Amygdala (tissue), 56 donors: Measurements from ENCODE around the gene EDIL3.
A peak's percentile ranks its signal among the peaks of the same experiment; 100 is the strongest.
"Not testable (repeated sequence)": the region's sequence is repeated elsewhere in the genome, so short reads cannot be mapped to it uniquely, and the experiment has no call there.

Experiments
- DNase-seq, 56 donors: peaks; one replicate each; lab custom pipeline; 2025; lab: John Stamatoyannopoulos, UW

EDIL3 gene

DNA sequence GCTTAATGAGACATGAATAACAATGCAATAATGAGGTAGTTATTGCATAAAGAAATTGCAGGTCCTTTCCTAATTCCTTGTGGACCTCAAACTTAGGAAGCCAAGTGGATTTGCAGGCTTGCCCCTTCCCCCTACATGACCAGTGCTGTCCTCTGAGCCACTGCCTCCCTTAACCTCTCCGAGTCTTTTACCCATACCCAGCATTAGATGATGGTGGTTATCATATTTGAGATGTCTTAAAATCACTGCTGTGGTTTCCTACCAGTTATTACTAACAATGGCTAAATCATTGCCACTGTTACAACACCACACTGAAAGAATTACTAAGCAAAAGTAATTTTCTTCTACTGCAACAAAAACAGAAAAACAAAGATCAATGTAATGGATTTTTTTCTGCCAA, 170.8 kb downstream of the EDIL3 start:
- DNase-seq: no peak

DNA sequence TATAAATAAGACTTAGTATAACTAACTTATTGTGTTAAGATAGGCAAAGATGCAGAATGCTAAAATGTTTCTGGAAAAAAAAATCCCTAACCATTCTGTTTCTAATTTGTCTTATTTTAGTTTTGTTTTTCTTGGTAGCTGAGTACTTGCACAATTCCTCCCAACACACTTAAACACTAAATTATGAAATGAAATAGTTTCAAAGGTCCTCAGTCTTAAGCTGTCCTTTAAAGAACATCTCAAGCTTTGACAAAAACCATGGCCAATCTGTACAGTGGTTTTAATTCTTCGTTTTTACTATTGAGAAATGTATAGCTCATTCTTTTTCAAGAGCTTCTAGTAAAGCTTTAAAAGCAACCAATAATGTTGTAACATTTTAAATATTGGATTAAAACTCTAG, 171.5 kb downstream of the EDIL3 start:
- DNase-seq: no peak

DNA sequence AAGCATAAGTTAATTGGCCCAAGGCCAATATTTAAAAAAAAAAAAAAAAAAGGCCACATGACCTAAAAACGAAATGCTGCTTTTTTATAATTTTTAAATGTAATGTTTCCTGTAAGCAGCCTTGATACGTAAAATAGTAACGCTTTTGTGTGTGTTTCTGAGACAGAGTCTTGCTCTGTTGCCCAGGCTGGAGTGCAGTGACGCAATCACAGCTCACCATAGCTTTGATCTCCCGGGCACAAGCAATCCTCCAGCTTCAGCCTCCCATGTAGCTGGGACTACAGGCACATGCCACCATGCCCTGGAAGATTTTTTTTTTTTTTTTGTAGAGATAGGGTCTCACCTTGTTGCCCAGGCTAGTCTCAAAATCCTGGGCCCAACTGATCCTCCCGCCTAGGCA, 179.9 kb downstream of the EDIL3 start:
- DNase-seq: no peak

DNA sequence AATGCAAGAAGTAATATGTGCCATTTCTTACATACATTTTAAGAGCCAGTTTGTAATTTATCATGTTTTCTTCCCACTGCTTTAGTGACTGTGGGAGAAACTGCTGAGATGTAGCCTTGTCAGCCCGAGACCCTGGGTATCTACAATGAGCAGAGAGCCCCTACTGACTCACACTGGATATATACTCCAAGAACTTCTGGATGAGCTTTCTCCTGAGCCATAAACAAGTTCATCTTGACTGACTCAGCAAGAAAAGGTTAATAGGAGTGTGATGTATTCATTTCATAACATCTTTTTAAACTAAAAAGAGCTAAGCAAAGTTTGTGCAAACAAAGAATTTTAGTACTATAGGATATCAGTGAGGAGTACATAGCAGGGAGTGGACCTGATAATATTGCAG, 182.5 kb downstream of the EDIL3 start:
- DNase-seq: no peak

DNA sequence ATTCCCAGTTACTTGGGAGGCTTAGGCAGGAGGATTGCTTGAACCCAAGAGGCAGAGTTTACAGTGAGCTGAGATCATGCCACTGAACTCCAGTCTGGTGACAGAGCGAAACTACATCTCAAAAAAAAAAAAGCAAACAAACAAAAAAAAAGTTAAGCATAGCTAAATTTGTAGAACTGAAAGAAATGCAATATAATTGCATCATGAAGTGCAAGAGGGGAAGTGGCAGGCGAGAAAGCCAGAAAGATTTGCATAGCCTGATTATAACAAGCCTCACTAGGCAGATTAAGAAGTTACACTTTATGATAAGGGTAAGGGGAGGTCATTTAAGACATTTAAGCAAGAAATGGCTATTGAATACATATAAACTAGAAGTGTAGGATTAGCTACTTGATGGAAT, 187.1 kb downstream of the EDIL3 start:
- DNase-seq: no peak

DNA sequence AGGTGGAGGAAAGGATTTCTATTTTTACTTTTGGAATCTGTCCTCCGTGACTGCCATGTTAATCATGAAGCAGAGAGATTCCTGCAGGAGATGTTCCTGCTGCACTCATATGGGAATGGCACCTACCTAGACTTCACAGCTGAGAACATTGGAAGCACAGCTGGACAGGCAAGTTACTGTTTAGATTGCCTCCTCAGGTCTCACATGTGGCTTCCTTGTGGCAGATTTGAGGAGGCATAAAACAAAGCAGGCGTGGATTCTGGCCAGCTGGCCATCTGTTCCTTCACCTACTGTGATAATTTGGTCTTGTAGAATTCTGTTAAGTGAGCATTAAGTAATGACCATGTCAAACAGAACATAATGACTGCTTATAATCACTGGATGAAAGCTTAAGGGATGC, 193.4 kb downstream of the EDIL3 start:
- no peak for DNase-seq

DNA sequence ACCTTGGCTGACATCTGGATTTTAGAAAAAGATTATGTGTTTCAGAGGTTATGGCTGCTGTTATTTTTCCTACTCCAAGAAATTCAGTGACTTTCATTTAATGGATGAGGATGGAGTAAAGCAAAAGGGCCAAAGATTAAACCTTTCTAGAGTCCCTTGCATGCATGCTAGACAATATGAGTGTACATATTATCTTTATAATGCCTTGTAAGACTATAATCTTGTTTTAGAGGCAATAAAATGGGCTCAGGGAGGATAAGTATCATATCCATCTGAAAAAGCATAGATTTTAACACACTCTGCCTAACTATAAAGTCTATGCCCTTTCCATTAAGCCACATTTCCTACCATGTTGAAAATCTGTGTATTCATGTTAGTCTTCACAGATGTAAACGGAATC, 199.8 kb downstream of the EDIL3 start:
- no peak for DNase-seq

DNA sequence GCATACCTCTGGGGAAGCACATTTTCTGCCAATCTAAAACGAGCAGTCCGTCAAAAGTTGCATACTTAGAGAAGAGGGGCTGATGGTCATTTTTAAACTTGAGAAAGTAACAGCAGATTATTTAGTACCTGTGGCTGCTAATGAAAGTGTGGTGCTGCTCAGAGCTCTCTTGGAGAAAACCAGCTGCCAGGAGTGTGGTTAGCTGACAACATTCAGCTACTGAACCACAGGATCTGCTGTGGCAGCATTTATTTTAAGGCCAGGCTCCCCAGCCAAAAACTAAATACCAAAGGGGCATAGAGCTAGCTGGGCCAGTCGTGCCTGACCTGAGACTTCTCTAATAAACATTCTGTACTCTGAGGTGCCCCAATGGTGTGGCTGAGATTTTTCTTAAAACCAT, 203.6 kb downstream of the EDIL3 start:
- DNase-seq: no peak

DNA sequence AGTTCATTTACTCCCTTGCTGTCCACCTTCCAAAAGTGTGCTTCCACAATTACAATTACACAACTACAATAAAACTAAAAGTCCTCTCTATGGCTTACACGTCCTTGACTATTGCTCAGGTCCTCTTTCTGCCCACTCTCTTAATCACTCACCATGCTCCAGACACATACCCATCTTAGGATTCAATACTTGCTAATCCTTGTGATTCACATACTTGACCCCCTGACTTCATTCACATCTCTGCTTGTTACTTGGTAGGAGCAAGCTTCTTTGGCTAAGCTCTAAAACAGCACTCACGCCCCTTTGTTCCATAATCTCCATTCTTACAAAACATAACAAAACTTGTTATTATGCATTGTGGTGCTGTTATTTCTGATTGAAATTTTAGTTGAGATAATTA, 215.8 kb downstream of the EDIL3 start:
- no peak for DNase-seq

DNA sequence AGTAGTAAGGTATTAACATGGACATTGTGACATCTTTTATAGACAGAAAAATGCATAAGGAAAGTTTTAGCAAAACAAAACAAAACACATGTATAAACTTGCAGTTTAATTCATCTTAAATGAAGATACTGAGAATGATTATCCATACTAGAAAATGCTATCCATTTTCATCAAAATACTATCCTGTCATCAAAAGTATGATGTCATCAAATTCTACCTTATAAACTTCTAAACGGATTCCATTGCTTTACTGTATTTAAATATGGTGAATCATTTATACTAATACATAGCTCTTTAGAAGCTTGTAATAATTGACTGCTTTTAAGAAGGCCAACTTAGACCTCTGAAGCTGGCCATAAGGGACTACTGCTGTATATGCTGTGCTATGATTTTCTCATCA, 221.0 kb downstream of the EDIL3 start:
- DNase-seq: no peak

DNA sequence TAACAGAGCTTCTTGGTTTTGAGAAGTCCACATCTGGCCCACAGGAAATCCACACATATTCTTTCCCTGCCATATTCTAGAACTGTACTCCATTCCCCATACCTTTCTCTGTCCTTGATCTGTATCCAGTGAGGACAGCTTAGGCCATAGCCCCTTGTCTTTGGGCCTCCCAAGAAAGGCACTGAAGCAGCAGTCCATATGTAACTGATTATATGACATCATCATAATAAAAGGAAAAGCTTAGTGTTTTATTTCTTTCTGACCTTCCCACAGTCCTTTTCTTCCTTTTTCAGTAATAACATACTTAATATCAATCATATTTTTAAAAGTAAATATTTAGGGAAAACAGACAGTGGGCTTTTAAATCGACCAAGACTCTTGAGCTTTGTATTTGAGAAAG, 222.0 kb downstream of the EDIL3 start:
- no peak for DNase-seq

DNA sequence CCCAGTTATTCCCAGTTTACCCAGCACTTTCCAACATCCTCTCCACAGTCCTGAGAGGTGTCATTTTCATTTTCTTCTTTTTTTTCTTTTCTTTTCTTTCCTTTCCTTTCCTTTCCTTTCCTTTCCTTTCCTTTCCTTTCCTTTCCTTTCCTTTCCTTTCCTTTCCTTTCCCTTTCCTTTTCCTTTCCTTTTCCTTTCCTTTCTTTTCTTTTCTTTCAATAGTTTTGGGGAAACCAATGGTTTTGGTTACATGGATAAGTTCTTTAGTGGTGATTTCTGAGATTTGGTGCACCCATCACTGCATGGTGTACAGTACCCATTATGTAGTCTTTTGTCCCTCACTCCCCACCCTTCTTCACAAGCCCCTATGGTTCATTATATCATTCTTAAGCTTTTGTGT, 224.0 kb downstream of the EDIL3 start:
- not testable (repeated sequence) for DNase-seq

DNA sequence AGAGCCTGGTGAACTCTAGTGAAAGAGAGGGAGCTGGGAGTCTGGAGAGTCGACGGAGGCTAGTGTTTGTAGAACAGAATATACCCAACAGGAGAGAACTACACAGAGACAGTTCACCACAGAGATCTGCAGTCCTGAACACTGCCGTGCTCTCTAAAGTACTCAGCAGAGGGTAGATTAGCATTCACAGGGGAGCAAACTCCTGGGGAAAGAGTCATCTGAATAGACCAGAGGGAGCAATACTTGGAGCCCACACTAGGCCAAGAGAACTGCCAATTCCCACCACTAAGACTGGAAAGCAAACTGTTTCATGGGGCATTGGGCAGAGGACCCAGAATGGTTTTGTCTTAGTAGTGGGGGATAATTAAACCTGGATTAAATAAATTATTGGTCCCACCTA, 235.6 kb downstream of the EDIL3 start:
- no peak for DNase-seq

DNA sequence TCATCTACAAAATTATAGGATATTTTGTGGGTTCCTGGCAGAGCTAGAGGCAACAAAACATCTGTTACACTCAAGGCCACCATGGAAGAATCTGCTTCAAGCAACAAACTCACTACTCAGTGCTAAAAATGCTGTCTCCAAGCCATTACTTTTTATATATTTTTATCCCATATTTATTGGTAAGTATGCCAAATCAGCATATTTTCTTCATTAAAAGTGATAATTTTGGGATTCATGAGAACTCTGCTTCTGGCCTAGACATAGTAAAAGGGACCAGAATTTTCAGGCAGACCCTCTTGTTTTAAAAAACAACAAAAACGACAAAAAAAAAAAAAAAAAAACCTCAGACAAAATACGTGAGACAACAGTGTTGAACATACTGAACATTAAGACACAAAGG, 236.0 kb downstream of the EDIL3 start:
- DNase-seq: no peak

DNA sequence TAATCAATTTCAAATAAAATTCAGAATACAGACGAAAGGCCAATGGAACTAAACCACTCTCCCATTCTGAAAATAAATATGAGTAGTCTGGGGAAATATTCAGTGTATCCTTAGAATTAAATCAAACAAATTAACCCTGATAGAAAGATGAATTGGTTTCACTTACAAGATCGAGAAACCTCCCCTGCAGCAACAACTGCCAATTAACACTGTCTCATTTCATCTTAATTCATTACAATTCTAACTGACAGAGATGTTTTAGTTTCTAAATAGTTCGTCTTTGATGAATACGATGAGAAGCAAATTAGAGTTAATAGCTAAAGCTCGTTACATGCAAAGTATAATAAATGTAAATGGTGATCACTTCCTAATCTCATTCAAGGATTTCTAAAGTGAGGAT, 247.1 kb downstream of the EDIL3 start:
- no peak for DNase-seq

DNA sequence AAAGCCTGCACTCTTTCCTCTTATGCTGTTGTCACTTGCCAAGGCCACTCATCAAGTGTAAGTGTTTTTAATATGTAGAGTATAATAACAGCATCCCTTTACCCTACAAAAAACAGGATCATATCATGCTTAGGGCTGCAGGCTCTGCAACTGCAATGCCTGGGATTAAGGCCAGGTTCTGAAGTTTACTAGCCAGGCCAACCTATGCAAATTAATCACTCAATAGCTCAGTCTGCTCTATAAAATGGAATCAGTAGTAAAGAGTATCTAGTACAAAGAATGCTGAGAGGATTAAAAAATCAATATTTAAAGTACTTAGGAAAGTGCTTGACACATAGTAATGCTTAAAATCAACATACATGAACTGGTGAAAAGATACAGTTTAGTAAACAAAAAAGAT, 253.3 kb downstream of the EDIL3 start:
- DNase-seq: no peak

DNA sequence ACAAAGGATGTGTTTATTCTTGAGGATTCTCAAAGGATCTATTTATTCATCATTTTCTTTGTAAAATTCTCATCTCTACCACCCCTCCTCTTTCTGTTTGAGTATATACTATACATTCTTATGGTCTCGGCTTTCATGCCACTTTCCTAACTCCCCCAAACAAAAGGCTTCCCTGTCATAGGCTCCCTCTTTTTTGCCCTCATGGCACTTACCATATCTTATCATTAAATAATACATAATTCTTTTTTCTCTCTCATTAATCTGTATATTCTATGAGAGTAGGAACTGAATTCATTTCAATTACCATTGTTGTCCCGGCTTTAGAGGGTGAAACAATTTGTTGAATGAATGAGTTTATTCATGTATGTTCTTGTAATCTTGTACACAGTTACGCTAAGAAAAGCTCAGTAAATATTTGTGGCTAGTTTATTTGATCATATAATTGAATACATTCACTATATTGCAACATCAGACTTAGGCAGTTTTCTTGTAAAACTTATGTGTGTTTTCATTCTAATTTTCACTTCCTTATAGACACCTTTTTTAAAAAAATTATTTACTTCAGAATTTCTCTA, 254.6 kb downstream of the EDIL3 start:
- peak in 1 of 56 donors; percentile 1 for DNase-seq

DNA sequence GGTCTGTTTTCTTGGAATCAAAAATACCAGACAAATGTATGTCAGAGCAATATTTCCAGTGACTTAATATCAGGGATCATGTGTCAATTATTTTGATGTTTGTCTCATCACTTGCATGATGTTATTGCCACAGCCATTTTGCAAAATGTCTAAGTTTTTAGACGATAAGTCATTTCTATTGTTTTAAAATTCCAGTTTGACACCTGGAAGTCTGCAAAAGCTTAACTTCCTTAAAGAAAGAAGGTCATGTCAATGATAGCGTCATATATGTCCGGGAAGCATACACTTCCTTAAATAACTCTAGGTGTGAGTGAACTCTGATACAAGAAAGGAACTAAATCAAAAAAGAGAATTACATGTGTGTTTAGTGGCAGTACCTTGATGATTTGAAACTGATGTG, 259.5 kb downstream of the EDIL3 start:
- DNase-seq: no peak

DNA sequence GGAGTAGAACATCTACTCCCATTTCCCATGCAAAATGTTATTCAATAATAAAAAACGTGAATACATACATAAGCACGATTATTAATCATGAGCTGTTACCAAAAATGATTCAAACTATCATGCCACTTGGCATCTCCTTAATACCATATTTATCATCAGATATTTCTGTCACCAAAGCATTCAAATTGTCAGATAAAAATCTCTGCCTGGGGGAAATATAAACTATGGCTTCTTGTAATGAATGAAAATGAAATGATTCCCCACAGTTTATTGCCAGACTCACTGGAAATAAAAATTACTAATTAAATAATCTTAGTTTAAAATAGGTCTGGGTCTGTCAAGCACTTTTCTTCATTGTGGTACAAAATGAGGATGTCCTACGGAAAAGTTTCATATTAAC, 265.4 kb downstream of the EDIL3 start:
- no peak for DNase-seq

DNA sequence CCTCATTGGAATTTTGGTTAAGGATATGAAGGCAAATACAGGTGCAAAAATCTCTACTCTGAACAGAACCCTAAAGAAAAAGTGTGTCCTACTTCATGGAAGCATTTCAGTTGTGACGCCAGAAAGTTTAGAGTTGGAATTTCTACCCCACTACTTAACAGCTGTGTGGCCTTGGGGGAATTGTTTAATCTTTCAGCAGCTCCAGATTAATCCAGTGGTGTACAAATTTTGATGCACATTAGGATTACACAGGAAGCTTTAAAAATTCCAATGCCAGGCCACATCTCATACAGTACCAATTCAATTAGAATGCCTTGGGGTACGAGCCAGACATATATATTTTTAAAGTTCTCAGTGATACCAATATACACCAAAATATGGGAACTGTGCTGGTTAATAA, 266.1 kb downstream of the EDIL3 start:
- DNase-seq: no peak

DNA sequence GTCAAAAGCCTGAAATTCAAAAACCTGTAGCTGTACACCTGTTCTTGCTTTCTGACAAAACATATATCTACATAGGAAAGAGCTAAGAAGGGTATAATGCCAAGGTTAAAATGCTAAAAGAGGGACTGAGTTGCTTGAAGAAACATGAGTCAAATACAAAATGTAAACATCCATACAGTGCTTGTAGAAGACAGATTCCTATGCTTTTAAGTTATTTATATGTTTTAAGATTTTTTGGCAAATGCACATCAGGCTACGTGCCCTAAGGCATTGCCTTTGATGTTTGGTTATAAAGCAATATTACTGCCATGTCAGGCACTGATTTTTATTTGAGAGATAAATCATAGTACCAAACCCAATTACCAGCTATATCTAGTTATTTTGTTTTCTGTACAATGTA, 269.0 kb downstream of the EDIL3 start:
- DNase-seq: no peak

DNA sequence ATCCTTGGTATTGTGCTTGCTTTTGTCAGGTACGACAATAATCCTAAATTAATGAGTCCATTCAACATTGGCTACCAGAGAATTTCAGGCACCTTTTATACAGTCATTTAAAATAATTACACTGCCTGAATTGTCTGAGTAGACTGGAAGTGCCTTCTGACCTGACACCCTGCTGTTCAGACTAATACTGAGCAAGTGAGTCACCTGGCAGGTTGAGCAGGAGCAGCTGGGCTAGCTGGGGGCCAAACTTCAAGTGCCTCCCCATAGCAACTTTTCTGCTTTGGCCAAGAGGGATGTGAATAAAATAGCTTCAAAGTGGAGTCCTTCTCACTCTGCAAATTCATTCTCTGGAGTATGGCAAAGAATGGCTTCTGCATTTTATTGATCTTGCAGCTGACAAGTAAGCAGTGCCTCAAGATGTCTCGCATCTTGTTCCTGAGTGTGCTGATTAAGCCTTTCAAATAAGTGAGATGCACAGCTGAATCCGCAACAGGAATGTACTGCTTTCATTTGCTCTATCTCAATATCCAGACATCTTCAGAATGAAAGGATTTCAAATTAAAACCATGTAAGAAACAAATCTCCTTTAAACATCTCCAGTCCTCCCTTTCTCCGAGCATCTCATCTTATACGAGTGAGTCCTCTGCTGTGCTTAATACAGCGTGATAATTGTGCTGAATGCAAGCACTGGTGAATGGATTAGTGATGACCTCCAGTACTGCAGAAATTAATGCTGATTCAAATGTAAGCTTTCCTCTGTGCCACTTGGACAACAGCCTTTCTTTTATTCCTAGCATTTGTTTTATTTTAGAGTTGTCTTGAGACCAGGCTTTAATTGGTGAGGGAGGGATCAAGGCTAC, 271.2 kb downstream of the EDIL3 start:
- DNase-seq: no peak

DNA sequence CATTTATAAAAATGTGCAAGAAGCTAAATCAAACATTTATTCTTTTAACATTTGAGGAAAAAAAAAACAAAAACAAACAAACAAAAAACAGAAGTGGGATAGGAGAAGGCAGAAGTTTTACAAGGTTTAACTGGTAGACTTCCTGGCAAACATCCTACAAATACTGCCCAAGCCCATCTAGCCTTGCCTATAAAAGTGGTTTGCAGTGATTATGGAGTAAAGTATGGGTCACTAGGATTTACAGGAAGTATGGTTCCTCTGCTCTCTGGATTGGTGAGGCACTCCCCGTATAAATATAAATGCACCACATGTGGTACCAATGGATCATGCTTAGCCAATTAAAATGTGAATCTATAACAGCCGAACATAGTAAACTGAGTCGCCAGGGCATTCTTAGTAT, 291.9 kb downstream of the EDIL3 start:
- DNase-seq: no peak
